Thyroid gland (tissue), 4 donors: ENCODE results near the gene EFCC1. TPM values are rescaled to one million over a fixed set of nuclear protein-coding genes. Genes with fewer than 3 reads are reported as not detected.
A peak's percentile ranks its signal among the peaks of the same experiment; 100 is the strongest.

Experiments used
- DNase-seq, 2 donors: peaks; one replicate each; pipeline ENCODE4 v3.0.0-alpha.2; 2019
- H3K27ac ChIP-seq, 3 donors: fragments of 200-600 bp; sonication (generic); 1 replicate in 2 of 3; 2 replicates in 1 of 3; pipeline ENCODE4 v1.5.1; 2016 to 2019; ENCODE audit warnings: mild to moderate bottlenecking in 1 of 3, moderate library complexity in 1 of 3
- H3K27me3 ChIP-seq: fragments of 200-600 bp; sonication (generic); one replicate; pipeline ENCODE4 v1.5.1; 2019
- H3K36me3 ChIP-seq, 2 donors: fragments of 200-600 bp; sonication (generic); one replicate each; pipeline ENCODE4 v1.5.1; 2016 to 2019
- H3K4me1 ChIP-seq, 2 donors: fragments of 200-600 bp; sonication (generic); one replicate each; pipeline ENCODE4 v1.5.1; 2017 to 2019
- H3K4me3 ChIP-seq, 3 donors: fragments of 200-600 bp; sonication (generic); replicated peaks in 1 of 3; 1 replicate in 2 of 3; 2 replicates in 1 of 3; pipeline ENCODE4 v1.5.1; 2016; ENCODE audit warnings: mild to moderate bottlenecking in 1 of 3
- H3K9me3 ChIP-seq: fragments of 200-600 bp; sonication (generic); one replicate; pipeline ENCODE4 v1.5.1; 2017
- POLR2A ChIP-seq, 2 donors: fragments of 450-650 bp; IDR thresholded peaks; one replicate each; pipeline ENCODE4 v1.6.1; 2017; ENCODE audit warnings: antibody characterized with exemption in 2 of 2, mild to moderate bottlenecking in 2 of 2, moderate library complexity in 1 of 2
- WGBS, 2 donors: methylation state at CpG; one replicate each; pipeline ENCODE4 v1.1.5; 2017; 5-methylcytosine and 5-hydroxymethylcytosine counted together
- intact Hi-C: fragments of 100-400 bp; cut with DNase I; formaldehyde crosslinking; loops from one replicate; pipeline ENCODE4 v1.15.1; 2023
- total RNA-seq, 4 donors: library from RNA; depleted of rRNA; stranded (reverse); fragments of >200 nt; gene quantifications; one replicate each; pipeline ENCODE4 v1.2.3, GENCODE V29; 2016
- TF ChIP-seq, protein P1 (sequence below), 6 experiments: fragments of 200-600 bp in 3 of 6; fragments of 450-650 bp in 3 of 6; sonication (generic) in 3 of 6; IDR thresholded peaks; one replicate each; pipeline ENCODE4 v1.5.1; 2016 to 2019; ENCODE audit warnings: antibody characterized with exemption in 6 of 6, mild to moderate bottlenecking in 2 of 6, inconsistent platforms in 1 of 6, moderate library complexity in 1 of 6

The EFCC1 gene
- total RNA-seq, 4 donors from 2014 or later, result 3.6 to 16.8 (median 9.9) TPM

DNA sequence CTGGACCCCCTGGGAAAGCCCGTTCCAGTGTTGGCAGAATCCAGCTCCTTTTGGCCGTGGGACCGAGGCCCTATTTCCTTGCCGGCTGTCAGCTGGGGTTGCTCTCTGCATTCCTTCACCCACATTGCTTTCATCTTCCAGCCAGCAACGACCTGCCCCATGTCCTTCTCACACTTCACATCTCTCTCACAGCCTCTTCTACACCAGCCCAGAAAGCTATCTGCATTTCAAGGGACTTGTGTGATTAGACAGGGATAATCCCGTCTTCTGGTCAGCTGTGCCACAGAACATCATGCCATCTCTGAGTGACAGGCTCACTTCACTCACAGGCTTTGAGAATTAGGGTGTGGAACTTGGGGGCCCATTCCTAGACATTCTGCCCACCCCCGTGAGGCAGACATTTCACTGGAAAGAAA lies 16.4 kb downstream of the EFCC1 start:
- TF ChIP-seq, protein P1, sequence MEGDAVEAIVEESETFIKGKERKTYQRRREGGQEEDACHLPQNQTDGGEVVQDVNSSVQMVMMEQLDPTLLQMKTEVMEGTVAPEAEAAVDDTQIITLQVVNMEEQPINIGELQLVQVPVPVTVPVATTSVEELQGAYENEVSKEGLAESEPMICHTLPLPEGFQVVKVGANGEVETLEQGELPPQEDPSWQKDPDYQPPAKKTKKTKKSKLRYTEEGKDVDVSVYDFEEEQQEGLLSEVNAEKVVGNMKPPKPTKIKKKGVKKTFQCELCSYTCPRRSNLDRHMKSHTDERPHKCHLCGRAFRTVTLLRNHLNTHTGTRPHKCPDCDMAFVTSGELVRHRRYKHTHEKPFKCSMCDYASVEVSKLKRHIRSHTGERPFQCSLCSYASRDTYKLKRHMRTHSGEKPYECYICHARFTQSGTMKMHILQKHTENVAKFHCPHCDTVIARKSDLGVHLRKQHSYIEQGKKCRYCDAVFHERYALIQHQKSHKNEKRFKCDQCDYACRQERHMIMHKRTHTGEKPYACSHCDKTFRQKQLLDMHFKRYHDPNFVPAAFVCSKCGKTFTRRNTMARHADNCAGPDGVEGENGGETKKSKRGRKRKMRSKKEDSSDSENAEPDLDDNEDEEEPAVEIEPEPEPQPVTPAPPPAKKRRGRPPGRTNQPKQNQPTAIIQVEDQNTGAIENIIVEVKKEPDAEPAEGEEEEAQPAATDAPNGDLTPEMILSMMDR (IDR thresholded peaks at IDR 0.05), result no peak
- no peak for TF ChIP-seq POLR2A (IDR thresholded peaks at IDR 0.05)
- Histone ChIP-seq H3K27ac (peak overlapping the region in 2 of 3 donors; percentile 45 to 73), H3K4me1 (peaks cover 0 to 33% of the 10 kb centered on the region in 2 donors), H3K4me3 (no peak overlapping the region), H3K9me3 (no peaks in the 10 kb centered on the region), H3K27me3 (no peaks in the 10 kb centered on the region), H3K36me3 (no peaks in the 10 kb centered on the region)
- DNase-seq, result no peak
- WGBS, 2 donors, result 48 to 54% methylated on average over 7 of the region's 7 CpGs
- intact Hi-C loops, result no loop called here

DNA sequence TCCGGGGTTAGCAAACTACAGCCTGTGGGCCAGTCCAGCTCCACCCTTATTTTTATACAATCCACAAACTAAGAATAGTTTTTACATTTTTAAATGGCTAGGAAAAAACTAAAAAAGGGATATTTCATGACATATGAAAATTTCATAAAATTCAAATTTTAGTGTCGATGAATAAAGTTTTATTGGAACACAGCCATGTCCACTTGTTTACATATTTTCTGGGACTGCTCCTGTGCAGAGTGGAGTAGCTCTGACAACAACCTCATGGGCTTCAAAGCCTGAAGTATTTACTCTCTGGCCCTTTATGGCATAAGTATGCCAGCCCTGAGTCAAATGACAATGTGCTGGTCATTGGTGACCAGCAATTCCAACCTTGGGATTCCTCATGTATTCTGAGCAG lies 17.2 kb downstream of the EFCC1 start:
- Histone ChIP-seq H3K27me3 (no peaks in the 10 kb centered on the region), H3K4me3 (no peak overlapping the region), H3K27ac (no peak overlapping the region), H3K36me3 (no peaks in the 10 kb centered on the region), H3K9me3 (no peaks in the 10 kb centered on the region), H3K4me1 (peaks cover 0 to 35% of the 10 kb centered on the region in 2 donors)
- WGBS, 2 donors, result 72 to 81% methylated on average over 2 of the region's 2 CpGs
- no peak for DNase-seq
- intact Hi-C loops, result no loop called here
- TF ChIP-seq POLR2A (IDR thresholded peaks at IDR 0.05), result no peak
- TF ChIP-seq, protein P1 (IDR thresholded peaks at IDR 0.05), result no peak

DNA sequence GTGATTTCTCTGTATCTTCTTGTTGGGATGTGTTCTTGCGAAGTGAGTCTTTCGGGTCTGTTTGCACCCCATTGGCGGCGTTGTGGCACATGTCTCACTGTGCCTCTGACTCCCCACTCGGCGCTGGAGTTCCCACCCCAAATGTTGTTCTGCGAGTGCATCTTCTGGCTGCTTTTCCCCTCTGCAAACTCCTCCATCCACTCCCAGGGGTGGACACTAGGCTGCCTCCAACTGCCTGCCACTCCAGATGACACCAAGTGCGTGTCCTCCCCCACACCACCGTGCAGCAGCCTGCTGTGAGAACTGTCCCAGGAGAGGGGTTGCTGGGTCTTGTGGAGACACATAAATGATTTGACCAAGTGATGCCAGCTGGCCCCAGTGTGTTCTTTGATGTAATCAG lies 17.6 kb downstream of the EFCC1 start:
- Histone ChIP-seq H3K27ac (no peak overlapping the region), H3K36me3 (no peaks in the 10 kb centered on the region), H3K27me3 (no peaks in the 10 kb centered on the region), H3K9me3 (no peaks in the 10 kb centered on the region), H3K4me1 (peaks cover under 1 to 35% of the 10 kb centered on the region in 2 donors), H3K4me3 (no peak overlapping the region)
- intact Hi-C loops, result no loop called here
- 81 to 87% methylated on average over 9 of the region's 9 CpGs for WGBS, 2 donors
- DNase-seq, result no peak
- no peak for TF ChIP-seq POLR2A (IDR thresholded peaks at IDR 0.05)
- TF ChIP-seq, protein P1 (IDR thresholded peaks at IDR 0.05), result no peak

DNA sequence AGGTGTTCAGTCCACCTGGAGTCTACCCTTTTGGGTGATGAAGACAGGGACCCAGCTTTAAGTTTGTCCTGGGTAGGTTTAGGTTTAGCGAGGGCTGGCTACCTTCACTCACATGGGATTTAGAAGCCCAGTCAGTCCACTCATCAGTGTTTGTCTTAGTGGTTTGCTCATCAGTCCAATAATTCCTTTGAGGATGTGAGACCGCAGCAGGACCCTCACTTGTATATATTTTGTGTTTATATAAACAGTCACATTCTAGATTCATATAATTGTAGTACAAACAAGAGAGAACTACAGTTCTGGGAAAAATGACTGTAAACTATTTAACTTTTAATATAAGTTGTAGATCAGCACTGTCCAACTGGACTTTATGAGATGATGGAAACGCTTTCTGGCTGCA lies 18.2 kb downstream of the EFCC1 start:
- H3K4me3 ChIP-seq, result no peak overlapping the region
- intact Hi-C loops, result no loop called here
- H3K9me3 ChIP-seq, result no peaks in the 10 kb centered on the region
- DNase-seq, result no peak
- WGBS, 2 donors, result 91 to 96% methylated on average over 3 of the region's 3 CpGs
- H3K36me3 ChIP-seq, result no peaks in the 10 kb centered on the region
- no peak for TF ChIP-seq POLR2A (IDR thresholded peaks at IDR 0.05)
- TF ChIP-seq, protein P1 (IDR thresholded peaks at IDR 0.05), result no peak
- no peaks in the 10 kb centered on the region for H3K27me3 ChIP-seq
- H3K27ac ChIP-seq, result no peak overlapping the region
- H3K4me1 ChIP-seq, result peaks cover 4 to 33% of the 10 kb centered on the region in 2 donors

DNA sequence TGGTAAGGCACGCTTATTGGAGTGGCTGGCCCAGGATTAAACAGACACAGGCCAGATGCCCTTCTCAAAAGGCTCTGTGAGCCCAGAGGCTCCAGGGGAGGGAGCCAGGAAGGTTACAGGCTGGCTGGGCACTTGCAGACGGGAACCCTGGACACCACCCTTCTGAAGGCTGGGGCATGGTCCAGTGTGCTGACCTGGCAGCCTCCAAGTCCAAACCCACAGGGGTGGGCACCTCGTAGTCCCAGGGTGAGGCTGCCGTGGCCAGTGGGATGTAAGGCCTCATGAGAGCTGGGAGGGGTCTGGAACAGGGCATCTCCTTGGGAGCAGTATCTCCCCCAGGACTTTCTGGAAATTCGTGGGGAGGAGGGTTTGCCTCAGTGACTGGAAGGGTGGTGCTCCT lies 19.6 kb downstream of the EFCC1 start:
- Histone ChIP-seq H3K4me3 (no peak overlapping the region), H3K9me3 (no peaks in the 10 kb centered on the region), H3K27ac (no peak overlapping the region), H3K27me3 (no peaks in the 10 kb centered on the region), H3K4me1 (peaks cover 4 to 24% of the 10 kb centered on the region in 2 donors), H3K36me3 (no peaks in the 10 kb centered on the region)
- 77 to 79% methylated on average over 4 to 5 of the region's 5 CpGs for WGBS, 2 donors
- TF ChIP-seq, protein P1 (IDR thresholded peaks at IDR 0.05), result no peak
- no peak for TF ChIP-seq POLR2A (IDR thresholded peaks at IDR 0.05)
- intact Hi-C loops, result no loop called here
- DNase-seq, result no peak
